Central memory CD4-positive, alpha-beta T cell (primary cell): ENCODE measurements around the gene CEBPE.

Experiments used
- DNase-seq: peaks from one replicate; pipeline ENCODE4 v3.0.0; 2022
- total RNA-seq, 3 experiments: gene quantifications; one replicate each; lab custom pipeline; 2026; lab: John Stamatoyannopoulos, UW

Gene CEBPE
- total RNA-seq: 0.04 to 1.7 (median 1.3) reads per million in 3 experiments

GRCh38 chr14:23118506-23119362 lies at the start of gene CEBPE:
Gene CEBPE (minus strand): TSS chr14:23119255. CDS start chr14:23119091, 164 bp downstream.
- no peak for DNase-seq

- DNase-seq: no peak
Observed at GRCh38 chr14:23168246-23168645, 49.2 kb upstream of the CEBPE start.

DNA sequence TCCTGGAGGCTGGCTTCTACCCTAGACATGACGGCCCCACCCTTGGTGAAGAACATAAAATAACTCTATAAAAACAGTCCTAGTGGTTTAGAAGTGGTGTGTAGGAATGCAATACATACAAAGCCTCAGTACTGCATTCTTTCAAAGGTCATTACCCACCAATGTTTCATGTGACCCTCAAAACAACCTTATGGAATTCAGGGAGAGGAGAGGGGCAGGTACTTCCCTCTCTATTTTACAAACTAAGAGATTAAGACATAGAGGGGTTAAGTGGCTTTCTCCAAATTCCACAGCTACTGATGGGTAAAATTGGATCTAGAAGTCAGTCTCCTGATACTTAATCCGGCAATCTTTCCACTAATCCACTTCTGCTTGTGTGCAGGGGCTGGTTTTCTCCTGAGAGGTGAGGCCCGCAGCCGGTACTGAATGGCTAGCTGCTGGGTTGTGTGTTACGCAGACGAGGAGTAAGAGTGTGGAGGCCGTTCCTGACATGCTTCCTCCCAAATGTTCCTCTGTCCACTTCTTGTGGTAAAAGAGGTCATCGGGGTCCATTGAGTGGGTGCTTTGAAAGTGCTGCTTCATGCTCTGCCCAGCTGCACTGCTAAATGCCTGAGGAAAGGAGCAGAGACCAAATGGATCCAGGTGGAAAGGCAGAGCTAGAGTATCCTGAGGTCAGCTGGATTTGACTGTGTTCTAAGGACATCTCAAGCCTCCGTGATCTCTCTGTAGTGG lies 48.2 kb upstream of the CEBPE start:
- DNase-seq: no peak

GRCh38 chr14:23164949-23165348 lies 45.9 kb upstream of the CEBPE start:
- DNase-seq: no peak

DNA sequence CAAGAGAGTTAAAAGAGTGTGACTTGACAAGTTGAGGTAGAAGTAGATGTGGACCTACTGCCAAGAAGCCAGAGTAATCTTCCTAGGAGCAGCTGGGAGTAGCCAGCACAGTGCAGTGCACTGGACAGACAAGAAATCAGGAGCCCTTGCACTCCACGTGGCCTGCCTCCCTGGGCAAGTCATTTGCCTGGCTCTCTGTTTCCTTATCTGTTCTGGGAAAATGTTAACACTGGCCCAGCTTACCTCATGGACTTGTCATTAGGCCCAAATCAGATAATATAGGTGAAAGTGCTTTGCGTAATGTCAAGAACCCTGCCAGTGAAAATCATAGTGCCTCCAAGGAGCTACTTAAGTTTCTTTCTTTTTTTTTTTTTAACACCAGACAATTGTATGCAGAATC lies 45.2 kb upstream of the CEBPE start:
- DNase-seq: no peak

GRCh38 chr14:23163830-23164229 lies 44.8 kb upstream of the CEBPE start:
- no peak for DNase-seq

DNA sequence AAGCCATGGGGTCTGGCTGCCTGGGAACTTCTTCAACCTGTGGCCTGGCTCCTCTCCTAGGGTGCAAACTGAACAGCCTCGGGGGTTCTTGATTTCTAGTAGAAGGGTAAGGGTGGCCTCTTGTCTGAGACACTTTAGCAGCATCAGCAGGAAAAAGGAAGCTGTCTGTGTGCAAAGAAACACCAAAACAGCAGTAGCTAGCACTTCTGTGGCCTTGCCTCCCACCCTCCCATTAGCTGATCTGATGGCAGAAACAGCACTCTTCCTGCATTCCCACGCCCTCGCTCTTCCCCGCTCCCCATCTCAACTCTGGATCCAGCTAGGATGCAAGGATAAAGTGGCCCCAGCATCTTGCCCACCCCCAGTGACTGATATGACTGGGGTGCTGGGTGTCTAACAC lies 43.7 kb upstream of the CEBPE start:
- no peak for DNase-seq

- DNase-seq: no peak
Observed at GRCh38 chr14:23162005-23162404, 43.0 kb upstream of the CEBPE start.

- no peak for DNase-seq
Observed at GRCh38 chr14:23160924-23161522, 42.0 kb upstream of the CEBPE start.

- no peak for DNase-seq
Observed at GRCh38 chr14:23159532-23159931, 40.5 kb upstream of the CEBPE start.

DNA sequence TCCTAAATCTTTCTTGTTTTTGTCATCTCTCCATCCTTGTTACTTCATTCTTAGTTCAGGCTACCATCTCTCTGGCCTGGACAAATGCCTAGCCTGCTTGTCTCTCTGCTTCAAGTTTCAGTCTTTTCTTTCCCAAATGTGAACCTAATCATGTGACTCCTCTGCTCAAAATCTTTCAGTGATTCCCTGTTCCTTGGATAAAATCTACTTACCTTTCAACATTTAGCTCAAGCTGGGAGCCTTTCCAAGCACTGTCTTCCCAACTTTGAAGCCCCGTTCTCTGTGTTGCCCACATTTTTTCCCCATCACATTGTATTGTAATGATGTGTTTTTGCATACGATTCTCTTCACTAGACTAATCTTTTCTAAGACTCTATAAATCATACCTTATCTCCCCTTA lies 39.7 kb upstream of the CEBPE start:
- no peak for DNase-seq

DNA sequence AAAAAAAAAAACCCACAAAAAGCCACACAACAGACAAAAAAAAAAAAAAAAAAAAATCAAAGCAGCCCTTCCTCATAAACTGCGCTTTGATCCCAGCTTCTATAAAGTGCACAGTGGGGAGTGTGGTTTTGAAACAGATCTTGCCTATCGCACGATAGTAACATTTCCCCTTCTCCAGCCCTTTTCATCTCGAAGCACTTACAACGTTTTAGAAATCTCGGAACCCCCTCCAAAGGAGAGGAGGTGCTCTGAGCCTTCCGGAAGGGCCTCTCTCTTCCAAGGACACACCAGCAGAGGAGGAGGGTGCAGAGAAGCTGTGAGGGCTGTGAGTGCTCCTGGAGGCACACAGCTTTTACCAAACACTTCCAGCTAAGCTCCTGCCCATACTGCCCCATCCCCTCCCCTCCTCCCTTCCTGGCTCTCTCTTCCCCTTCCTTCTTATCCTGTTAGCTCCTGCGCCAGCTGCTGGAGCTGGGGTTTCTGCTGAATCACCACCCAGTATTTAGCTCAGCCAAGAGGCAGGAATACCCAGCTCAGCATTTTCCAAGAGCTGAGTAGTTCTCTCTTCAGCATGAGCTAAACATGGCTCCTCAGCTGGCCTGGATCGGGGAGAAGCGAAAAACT lies 36.0 kb upstream of the CEBPE start:
- DNase-seq: no peak

GRCh38 chr14:23153851-23154796 lies 35.1 kb upstream of the CEBPE start:
- no peak for DNase-seq

DNA sequence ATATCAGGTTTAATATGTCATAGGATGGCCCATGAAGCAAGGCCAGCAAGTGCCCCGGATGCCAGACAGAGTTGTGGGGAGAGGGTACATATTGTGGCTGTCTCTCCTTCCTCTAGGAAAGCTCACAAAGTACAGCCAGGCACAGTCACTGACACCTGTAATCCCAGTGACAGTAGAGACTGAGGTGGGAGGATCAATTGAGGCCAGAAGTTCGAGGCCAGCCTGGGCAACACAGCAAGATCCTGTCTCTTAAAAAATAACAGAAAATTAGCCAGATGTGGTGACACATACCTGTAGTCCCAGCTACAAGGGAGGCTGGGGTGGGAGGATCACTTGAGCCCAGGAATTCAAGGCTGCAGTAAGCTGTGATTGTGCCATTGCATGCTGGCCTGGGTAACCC lies 32.3 kb upstream of the CEBPE start:
- DNase-seq: no peak

- DNase-seq: no peak
Observed at GRCh38 chr14:23149745-23150144, 30.7 kb upstream of the CEBPE start.

DNA sequence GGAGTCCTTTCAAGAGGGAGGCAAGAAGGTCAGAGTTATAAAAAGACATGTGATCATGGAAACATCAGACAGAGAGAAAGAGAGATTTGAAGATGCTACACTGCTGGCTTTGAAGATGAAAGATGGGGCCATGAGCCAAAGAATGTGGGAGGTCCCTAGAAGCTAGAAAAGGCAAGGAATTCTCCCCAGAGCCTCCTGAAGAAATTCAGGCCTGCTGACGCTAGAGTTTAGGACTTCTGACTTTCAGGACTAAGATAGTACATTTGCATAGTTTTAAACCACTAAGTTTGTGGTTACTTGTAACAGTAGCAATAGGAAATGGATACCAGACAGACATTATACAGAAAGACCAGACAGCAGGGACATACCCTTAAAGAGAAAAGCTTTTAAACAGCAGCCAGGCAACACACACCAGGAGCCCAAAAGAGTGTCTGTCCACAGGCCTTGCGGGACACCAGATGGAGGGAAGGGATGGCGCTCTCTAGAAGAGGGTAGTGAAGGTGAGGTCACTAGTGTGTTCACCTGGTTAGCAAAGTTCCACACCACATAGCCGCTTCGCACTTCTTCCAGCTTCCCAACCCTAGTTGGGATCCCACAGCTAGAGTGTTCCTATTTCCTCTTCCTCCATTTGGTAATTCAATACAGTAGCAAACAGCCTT lies 29.7 kb upstream of the CEBPE start:
- no peak for DNase-seq

GRCh38 chr14:23147676-23148075 lies 28.6 kb upstream of the CEBPE start:
- DNase-seq: no peak

GRCh38 chr14:23146980-23147379 lies 27.9 kb upstream of the CEBPE start:
- DNase-seq: no peak

- no peak for DNase-seq
Observed at GRCh38 chr14:23146351-23146910, 27.4 kb upstream of the CEBPE start.

DNA sequence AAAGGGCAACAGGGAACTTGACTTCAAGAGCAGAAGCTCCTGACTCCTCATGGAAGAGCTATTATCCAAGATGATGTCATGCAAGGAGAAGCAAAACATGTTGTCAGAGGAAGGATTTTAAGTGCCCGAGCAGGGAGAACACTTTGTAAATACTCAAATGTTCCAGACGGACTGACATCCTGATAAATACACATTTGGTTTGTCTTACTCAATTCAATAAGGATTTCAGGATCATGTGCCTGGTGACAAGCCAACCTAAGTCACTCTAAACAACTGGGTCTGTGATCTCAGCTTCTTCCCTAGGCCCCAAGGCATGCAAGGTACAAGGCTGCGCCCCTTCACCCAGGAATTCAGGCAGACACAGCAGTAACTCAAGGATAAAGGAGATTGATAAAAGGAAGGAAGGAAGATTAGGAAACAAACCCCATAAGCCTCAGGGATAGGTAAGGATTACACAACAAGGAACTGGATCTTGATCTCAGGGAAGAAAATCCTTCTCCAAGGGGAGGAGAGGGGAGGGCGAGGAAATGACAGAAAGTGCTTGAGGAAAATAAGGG lies 26.8 kb upstream of the CEBPE start:
- no peak for DNase-seq

DNA sequence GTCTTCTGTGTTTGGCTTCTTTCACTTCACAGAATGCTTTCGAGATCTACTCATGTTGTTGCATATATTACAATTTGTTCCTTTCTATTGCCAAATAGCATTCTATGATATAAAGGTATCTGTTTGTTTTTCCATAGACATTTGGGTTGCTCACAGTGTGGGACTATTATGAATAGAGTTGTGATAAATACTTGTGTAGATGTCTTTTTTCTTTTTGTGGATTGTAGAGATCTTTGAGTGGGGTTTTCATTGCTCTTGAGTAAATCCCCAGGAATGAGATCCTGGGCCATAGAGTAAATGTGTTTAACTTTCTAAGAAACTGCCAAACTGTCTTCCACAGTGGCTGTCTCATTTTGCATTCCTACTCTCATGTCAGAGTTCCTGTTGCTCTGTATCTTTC lies 24.9 kb upstream of the CEBPE start:
- no peak for DNase-seq
